PC-3 (cell line): Measurements from ENCODE around the gene SFXN4.

Experiments used
- EZH2phosphoT487 ChIP-seq: fragments of 300-600 bp; sonication (generic); IDR thresholded peaks from 2 replicates; pipeline ENCODE4 v1.6.1; 2018; ENCODE audit warnings: mild to moderate bottlenecking, antibody characterized with exemption, low read length, borderline replicate concordance
- TF ChIP-seq, protein P1 (sequence below): fragments of 300-600 bp; sonication (generic); conservative IDR thresholded peaks from 2 replicates; pipeline ENCODE4 v1.5.1; 2017; ENCODE audit warnings: antibody characterized with exemption, low read depth, mild to moderate bottlenecking, low read length

DNA sequence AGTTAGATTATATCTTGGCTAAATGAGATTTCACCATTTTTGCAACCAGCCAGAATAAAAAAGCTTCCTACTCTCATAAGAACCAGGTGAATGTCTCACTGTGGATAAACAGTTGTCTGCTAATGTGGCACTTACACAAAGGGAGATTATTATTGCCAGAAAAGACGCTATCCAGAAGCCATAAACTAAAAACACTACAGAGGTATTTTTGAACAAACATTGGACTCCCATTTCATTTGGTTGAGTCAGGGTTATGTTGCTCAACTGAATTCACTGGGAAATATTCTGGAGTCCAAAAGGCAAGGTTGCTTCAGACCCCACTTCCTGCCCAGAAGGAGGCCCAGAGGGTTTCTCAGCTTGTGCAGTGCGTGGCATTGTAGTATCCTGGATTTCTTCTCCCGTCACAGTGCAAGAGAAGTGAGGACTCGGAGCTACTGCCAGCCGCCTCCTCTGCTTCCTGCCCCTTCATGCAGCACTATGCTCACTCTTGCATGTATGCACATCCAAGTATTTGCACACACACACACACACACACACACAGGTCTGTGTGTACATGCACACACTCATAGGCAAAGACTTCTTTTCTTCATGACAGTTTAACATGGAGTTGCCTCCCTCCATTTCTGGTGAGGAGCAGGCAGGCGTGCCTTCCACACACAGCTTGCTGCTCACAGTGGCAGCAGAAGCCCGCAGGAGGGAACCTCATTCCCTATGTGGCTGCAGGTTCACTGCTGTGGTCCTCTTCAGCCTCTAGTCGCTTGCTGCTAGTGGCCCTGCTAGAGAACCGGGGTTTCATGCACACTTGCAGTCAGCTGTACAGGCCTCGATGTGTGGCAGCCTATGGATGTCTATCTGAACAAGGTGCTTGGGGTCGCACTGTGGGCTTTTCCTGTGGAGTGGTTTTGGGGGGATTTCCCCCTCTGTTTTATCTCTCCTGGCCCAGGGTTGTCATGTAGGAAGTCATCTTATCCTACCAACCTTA lies 51.5 kb downstream of the SFXN4 start:
- TF ChIP-seq, protein P1, sequence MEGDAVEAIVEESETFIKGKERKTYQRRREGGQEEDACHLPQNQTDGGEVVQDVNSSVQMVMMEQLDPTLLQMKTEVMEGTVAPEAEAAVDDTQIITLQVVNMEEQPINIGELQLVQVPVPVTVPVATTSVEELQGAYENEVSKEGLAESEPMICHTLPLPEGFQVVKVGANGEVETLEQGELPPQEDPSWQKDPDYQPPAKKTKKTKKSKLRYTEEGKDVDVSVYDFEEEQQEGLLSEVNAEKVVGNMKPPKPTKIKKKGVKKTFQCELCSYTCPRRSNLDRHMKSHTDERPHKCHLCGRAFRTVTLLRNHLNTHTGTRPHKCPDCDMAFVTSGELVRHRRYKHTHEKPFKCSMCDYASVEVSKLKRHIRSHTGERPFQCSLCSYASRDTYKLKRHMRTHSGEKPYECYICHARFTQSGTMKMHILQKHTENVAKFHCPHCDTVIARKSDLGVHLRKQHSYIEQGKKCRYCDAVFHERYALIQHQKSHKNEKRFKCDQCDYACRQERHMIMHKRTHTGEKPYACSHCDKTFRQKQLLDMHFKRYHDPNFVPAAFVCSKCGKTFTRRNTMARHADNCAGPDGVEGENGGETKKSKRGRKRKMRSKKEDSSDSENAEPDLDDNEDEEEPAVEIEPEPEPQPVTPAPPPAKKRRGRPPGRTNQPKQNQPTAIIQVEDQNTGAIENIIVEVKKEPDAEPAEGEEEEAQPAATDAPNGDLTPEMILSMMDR, result no peak
- TF ChIP-seq EZH2phosphoT487, result no peak
